Non-pigmented ciliary epithelial cell (primary cell): ENCODE data around the gene FAM169A.
"Not testable (repeated sequence)": the region's sequence is repeated elsewhere in the genome, so short reads cannot be mapped to it uniquely, and the experiment has no call there.

Experiments used
- DNase-seq: peaks from one replicate; pipeline ENCODE4 v3.0.0-alpha.2; 2010; ENCODE audit warnings: low read depth

Gene FAM169A

DNA sequence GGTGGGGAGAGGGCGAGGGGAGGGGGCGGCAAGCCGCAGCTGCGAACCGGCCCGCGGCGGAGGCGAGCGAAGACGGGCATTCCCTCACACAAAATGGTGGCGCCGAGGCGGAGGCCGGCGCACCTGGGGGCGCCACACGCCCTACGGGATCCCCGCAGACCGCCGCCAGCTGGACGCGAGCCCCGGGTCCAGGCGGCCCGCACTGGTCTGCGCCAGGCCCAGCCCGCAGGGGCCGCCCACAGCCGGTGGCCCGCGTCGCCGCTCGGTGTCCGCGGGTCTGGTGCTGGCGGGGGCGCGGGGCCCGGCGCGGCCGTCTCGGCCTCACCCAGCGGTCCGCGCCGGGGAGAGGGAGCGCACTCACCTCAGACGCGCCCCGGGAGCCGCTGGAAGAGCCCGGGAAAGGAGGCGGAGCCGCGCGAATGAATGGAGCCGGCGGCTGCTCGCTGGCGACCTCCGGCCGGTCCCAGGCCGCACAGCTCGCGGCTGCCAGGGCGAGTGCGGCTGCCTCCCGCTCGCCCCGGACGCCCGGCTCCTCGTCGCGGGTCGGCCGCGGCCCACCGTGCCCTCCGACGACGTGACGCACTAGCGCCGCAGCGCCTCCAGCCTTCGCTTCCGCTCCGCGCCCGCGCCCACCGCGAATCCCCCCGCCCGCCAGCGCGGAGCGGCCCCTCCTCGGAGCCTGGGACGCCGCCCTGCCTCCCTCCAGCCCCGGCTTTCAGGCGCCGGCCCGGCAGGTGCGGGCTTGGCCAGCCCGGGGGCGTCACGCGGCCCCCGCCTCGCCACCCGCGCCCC, at the start of gene FAM169A:
Gene FAM169A (minus strand): TSS at position 584 of the 792 bp plus-strand sequence. CDS start 24,711 bp downstream, outside the sequence.
- no peak for DNase-seq

- DNase-seq: no peak
Measured at GRCh38 chr5:74915488-74915887, 49.3 kb upstream of the FAM169A start.

GRCh38 chr5:74911421-74911820, 45.2 kb upstream of the FAM169A start:
- not testable (repeated sequence) for DNase-seq

DNA sequence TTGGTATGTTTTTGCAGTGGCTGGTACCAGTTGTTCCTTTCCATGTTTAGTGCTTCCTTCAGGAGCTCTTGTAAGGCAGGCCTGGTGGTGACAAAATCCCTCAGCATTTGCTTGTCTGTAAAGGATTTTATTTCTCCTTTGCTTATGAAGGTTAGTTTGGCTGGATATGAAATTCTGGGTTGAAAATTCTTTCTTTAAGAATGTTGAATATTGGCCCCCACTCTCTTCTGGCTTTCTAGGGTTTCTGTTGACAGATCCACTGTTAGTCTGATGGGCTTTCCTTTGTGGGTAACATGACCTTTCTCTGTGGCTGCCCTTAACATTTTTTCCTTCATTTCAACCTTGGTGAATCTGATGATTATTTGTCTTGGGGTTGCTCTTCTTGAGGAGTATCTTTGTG, 43.7 kb upstream of the FAM169A start:
- not testable (repeated sequence) for DNase-seq

- DNase-seq: not testable (repeated sequence)
Measured at GRCh38 chr5:74908237-74908636, 42.0 kb upstream of the FAM169A start.

DNA sequence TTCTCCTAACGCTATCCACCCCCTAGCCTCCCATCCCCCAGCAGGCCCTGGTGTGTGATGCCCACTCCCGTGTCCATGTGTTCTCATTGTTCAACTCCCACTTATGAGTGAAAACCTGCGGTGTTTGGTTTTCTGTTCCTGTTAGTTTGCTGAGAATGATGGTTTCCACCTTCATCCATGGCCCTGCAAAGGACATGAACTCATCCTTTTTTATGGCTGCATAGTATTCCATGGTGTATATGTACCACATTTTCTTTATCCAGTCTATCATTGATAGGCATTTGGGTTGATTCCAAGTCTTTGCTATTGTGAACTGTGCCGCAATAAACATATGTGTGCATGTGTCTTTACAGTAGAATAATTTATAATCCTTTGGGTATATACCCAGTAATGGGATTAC, 38.5 kb upstream of the FAM169A start:
- DNase-seq: not testable (repeated sequence)

GRCh38 chr5:74903165-74903787, 37.1 kb upstream of the FAM169A start:
- no peak for DNase-seq

GRCh38 chr5:74897049-74897448, 30.9 kb upstream of the FAM169A start:
- DNase-seq: no peak

DNA sequence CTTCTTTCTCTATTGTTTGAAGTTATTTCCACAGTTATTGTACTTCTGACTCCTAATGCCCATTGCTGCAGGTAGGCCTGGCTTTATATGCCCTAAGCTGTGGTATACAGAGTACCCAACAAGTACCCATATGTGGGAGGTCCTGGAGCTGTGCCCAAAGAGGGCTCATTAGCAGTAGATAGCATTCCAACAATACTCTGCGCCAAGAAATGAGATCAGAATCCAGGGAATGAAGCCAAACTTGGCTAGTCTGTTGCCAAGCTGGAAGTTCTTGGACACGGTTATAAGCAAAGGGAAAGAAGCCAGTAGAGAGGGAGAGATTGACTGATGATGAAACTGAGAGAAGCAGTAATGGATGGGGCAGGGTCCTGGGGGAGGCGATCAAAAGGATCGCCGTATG, 29.7 kb upstream of the FAM169A start:
- DNase-seq: peak; percentile 10

DNA sequence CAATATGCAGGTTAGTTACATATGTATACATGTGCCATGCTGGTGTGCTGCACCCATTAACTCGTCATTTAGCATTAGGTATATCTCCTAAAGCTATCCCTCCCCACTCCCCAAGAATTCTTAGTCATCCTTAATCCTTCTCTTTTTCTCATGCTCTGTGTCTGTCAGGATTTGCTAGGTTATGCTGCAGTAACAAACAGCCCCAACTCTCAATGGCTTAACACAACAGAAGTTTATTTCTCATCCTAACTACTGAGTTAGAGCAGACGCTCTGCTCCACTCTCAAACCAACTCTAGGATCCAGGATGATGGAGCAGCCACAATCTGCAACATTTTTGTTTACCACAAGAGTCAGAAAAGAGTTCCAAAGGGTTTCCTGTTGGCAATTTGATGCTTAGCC, 28.2 kb upstream of the FAM169A start:
- no peak for DNase-seq

DNA sequence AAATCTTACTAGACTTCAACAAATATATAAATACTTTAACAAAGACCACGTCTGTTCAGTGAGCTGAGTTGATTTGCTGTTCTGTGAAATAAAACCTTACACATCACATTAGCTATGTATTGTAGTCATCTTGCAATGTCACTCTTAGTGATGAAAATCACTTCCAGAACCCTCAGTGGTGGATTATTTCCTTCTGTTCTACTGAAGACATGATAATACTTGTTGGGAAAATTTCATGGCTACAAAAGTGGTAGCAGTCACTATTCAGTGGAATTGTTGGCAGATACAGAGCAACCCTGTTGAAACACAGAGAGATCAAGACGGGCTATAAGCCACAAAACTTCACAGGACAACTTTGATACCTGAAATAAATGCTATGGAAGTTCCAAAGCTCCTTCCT, 26.7 kb upstream of the FAM169A start:
- DNase-seq: no peak

- no peak for DNase-seq
Measured at GRCh38 chr5:74889523-74890105, 23.4 kb upstream of the FAM169A start.

- DNase-seq: no peak
Measured at GRCh38 chr5:74888117-74888516, 21.9 kb upstream of the FAM169A start.

DNA sequence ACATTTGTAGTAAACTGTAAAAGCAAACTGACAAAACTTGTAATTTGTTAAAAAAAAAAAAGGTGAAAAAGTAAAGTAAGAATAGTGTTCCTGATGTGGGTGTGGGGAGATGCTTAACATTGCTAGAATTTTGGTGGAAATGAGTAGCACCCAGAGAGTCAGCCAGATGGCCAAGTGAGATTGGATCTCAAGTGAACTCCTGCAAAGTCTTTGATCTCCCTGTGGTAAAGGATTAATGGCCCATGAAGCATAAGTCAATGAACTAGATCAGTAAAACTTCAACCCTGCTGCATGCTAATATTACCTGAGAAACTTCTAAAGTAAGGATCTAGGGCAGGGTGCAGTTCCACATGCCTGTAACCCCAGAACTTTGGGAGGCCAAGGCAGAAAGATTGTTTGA, 19.0 kb upstream of the FAM169A start:
- DNase-seq: no peak

- DNase-seq: not testable (repeated sequence)
Measured at GRCh38 chr5:74882379-74883134, 16.4 kb upstream of the FAM169A start.

- DNase-seq: no peak
Measured at GRCh38 chr5:74877624-74878304, 11.6 kb upstream of the FAM169A start.

- no peak for DNase-seq
Measured at GRCh38 chr5:74875994-74876791, 10.0 kb upstream of the FAM169A start.

- no peak for DNase-seq
Measured at GRCh38 chr5:74873525-74874249, 7.5 kb upstream of the FAM169A start.

- DNase-seq: no peak
Measured at GRCh38 chr5:74870299-74871067, 4.3 kb upstream of the FAM169A start.

DNA sequence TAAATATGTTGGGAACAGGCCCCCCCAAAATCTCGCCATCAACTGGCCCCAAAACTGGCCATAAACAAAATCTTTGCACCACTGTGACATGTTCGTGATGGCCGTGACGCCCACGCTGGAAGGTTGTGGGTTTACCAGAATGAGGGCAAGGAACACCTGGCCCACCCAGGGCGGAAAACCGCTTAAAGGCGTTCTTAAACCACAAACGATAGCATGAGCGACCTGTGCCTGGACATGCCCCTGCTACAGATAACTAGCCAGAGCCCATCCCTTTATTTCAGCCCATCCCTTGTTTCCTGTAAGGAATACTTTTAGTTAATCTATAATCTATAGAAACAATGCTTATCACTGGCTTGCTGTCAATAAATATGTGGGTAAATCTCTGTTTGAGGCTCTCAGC, 3.2 kb upstream of the FAM169A start:
- DNase-seq: not testable (repeated sequence)
